ENCODE data around the gene HAUS8. TPM values are rescaled to one million over a fixed set of nuclear protein-coding genes. Genes with fewer than 3 reads are reported as not detected.

HAUS8 gene
- total and polyA plus RNA-seq, 2 of the 13 experiments (the other 11 are each of a cell fraction or from before 2014, with no cell fraction given): 7.8 to 17.5 TPM

DNA sequence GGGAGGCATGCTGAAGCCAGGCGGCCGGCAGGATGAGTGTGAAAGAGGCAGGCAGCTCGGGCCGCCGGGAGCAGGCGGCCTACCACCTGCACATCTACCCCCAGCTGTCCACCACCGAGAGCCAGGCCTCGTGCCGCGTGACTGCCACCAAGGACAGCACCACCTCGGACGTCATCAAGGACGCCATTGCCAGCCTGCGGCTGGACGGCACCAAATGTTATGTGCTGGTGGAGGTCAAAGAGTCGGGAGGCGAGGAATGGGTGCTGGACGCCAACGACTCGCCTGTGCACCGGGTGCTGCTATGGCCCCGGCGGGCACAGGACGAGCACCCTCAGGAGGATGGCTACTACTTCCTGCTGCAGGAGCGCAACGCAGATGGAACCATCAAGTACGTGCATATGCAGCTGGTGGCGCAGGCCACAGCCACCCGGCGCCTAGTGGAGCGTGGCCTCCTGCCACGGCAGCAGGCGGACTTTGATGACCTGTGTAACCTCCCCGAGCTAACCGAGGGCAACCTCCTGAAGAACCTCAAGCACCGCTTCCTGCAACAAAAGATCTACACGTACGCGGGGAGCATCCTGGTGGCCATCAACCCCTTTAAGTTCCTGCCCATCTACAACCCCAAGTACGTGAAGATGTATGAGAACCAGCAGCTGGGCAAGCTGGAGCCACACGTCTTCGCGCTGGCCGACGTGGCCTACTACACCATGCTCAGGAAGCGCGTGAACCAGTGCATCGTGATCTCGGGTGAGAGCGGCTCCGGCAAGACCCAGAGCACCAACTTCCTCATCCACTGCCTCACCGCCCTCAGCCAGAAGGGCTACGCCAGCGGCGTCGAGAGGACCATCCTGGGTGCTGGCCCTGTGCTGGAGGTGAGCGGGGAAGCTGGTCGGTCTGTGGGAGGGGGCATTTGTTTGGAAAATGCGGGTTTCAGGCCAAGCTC is 26.7 kb upstream of the HAUS8 start (continued):
- no peak for TF ChIP-seq ZNF407 (CRISPR knock-in tag; IDR thresholded peaks at IDR 0.05; ENCODE audit: not compliant biosample characterization)
- no peak for TF ChIP-seq ZNF570 (CRISPR knock-in tag; IDR thresholded peaks at IDR 0.05; ENCODE audit: borderline replicate concordance)
- no peak for TF ChIP-seq NFIB (CRISPR knock-in tag; IDR thresholded peaks at IDR 0.05; ENCODE audit: borderline replicate concordance)
- no peak for TF ChIP-seq SETDB1 (CRISPR knock-in tag; IDR thresholded peaks at IDR 0.05; ENCODE audit: borderline replicate concordance)
- TF ChIP-seq ZIK1 (CRISPR knock-in tag; IDR thresholded peaks at IDR 0.05; ENCODE audit: borderline replicate concordance, low read depth): no peak

Data from HepG2 (cell line).